Heart left ventricle (tissue), 13 donors: ENCODE results near the gene TOMM6.

Experiments
- POLR2A ChIP-seq, 2 donors: fragments of 450-650 bp; IDR thresholded peaks; one replicate each; pipeline ENCODE4 v1.6.1; 2017; ENCODE audit warnings: antibody characterized with exemption in 2 of 2, mild to moderate bottlenecking in 2 of 2, moderate library complexity in 2 of 2
- TF ChIP-seq, protein P1 (sequence below), 12 donors: fragments of 200-600 bp; sonication (generic) in 4 of 12; IDR thresholded peaks; one replicate each; pipeline versions ENCODE4 v1.5.0 to v1.8.0; 2018 to 2022; ENCODE audit warnings: antibody characterized with exemption in 12 of 12, mild to moderate bottlenecking in 5 of 12
- donor health status: ischemic (EF 13 %, LVEDD 7.1; RV severe dilation, severe dysfunction).
- donor health status: DM: no; HTN: yes; CAD: no.
- donor health status: DM: no; HTN: no; CAD: no.
- donor health status: ischemic (EF 25% LVEDD 6.9; RV normal size, moderate dysfunction).
- donor health status: ischemic (EF 25% LVEDD 5.7; RV mildly dilated, moderate dysfunction).
- donor health status: ischemic (EF 35%, LVEDD 5.7; RV mildly dilated, moderate dysfunction).
- donor health status: nonischemic (EF 11% LVEDD 7.7; RV severe dilation, severe dysfunction).
- donor health status: DM: yes; HTN: yes; CAD: no.
- donor health status: PGD.
- donor health status: ischemic (EF 29% LVEDD 5.4; RV normal size, mild dysfunction).
- donor health status: nonischemic (EF 23%, LVEDD 6.1; RV moderate dilation, normal function).

DNA sequence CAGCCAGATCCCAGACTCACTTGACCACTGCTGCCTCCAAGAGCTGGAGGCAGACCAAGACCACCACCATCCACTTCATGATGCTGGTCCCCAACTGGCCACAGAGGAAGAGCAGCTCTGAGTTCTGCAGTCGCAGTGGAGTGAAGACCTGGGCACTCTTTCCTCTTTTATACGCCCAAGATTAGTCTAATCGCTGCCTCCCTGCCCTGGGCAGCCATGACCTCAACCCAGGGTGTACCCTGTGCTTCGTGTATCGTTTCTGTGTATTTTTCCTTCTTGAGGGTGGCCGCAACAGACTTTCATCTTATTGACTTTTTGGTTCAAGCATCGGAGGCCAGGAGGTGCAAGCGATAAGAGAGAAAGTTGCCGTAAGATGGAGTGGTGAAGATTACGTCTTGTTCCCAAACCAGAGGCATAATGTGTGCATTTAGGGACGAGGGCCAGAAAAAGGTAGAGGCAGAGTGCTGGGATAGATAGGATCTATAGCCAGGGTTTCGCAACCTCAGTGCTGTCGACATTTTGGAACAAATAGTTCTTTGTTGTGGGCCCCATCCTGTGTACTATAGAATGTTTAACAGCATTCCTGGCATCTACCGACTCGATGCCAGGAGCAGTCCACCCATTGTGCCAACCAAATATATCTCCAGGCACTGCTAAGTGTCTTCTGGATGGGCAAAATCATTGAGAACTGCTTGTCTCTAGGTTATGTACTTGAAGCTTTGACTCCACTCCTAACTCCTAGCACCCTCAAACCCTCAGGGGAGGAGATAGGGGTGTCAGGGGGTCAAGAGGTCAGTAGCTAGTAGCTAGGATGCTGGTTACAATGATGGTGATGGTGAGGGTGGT lies 40.0 kb upstream of the TOMM6 start, which contains the start of gene PGC:
- TF ChIP-seq, protein P1, sequence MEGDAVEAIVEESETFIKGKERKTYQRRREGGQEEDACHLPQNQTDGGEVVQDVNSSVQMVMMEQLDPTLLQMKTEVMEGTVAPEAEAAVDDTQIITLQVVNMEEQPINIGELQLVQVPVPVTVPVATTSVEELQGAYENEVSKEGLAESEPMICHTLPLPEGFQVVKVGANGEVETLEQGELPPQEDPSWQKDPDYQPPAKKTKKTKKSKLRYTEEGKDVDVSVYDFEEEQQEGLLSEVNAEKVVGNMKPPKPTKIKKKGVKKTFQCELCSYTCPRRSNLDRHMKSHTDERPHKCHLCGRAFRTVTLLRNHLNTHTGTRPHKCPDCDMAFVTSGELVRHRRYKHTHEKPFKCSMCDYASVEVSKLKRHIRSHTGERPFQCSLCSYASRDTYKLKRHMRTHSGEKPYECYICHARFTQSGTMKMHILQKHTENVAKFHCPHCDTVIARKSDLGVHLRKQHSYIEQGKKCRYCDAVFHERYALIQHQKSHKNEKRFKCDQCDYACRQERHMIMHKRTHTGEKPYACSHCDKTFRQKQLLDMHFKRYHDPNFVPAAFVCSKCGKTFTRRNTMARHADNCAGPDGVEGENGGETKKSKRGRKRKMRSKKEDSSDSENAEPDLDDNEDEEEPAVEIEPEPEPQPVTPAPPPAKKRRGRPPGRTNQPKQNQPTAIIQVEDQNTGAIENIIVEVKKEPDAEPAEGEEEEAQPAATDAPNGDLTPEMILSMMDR (IDR thresholded peaks at IDR 0.05), result no peak
- no peak for TF ChIP-seq POLR2A (IDR thresholded peaks at IDR 0.05)
